Fibroblast of mammary gland (primary cell): ENCODE measurements around the gene ZFAND6.

Experiments used
- DNase-seq: peaks from one replicate; pipeline ENCODE4 v3.0.0-alpha.2; 2010; ENCODE audit warnings: low read depth
- H3K4me3 ChIP-seq: 2 replicates; pipeline ENCODE4 v1.5.1; 2011; ENCODE audit warnings: low read depth, mild to moderate bottlenecking, low read length, moderate library complexity; ENCODE audit not compliant: control insufficient read depth
- CTCF ChIP-seq: conservative IDR thresholded peaks from 2 replicates; pipeline ENCODE4 v1.5.1; 2011; ENCODE audit warnings: low read depth, low read length, inconsistent platforms; ENCODE audit not compliant: control insufficient read depth, insufficient read depth

Gene ZFAND6

GRCh38 chr15:80157215-80157614, 97.7 kb downstream of the ZFAND6 start:
- no peak for DNase-seq
- H3K4me3 ChIP-seq: no peak overlapping the region
- no peak for TF ChIP-seq CTCF

DNA sequence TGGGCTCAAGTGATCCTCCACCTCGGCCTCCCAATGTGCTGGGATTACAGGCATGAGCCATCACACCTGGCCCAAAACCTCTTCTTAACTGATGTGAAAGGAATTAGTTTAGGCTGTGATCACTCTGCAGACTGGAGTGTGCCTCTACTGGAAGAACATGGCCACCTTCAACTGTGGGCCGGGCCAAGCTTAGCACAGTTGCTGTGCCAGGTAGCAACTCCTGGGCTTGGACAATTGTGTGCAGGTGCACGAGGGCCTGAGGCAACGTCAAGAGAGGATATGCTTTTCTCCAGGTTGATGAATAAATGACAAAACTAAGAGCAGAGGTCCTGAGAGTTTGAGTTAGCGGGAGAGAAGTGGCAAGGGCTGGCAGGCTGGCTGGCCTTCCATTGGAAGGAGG, 99.8 kb downstream of the ZFAND6 start:
- DNase-seq: no peak
- TF ChIP-seq CTCF: no peak
- H3K4me3 ChIP-seq: no peak overlapping the region

DNA sequence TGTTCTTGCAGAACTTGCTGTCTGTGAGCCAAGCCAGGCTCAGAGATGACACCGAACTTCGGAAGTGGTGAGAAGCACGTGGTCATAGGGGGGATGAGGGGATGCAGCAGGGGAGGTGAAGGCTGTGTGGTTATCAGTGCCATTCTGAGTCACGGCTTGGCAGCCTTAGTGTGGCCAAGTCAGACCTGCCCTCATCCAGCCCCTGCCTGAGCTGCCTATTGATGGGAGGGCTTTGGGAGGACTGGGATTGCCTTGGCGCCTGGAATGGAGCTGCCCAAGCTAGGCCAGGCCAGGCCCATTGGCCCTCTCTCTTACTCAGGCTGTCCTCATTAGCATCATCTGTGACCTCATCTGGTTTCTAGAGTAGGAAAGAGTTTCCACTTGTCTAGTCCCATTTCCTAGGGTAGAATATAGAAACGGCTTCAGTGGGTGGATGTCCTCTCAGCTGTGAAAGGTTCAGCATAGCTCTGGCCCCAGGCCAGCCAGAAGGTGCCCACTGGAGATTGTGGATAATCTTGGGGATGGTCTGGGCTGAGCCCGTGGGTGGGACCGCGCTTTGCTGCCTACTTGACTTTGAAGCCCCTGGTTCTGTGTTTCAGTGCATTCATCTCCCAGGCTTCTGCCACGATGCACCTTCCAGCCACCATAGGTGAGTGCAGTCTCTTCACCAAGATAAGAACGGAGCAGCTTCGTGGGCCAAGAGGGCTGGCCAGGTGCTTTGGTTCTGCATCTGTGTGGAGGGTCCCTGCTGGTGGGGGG, 100.5 kb downstream of the ZFAND6 start:
- H3K4me3 ChIP-seq: no peak overlapping the region
- DNase-seq: peak; percentile 89
- no peak for TF ChIP-seq CTCF

- peak; percentile 96 for DNase-seq
- no peak overlapping the region for H3K4me3 ChIP-seq
These were observed 101.2 kb downstream of the ZFAND6 start for GRCh38 chr15:80160570-80161156.

DNA sequence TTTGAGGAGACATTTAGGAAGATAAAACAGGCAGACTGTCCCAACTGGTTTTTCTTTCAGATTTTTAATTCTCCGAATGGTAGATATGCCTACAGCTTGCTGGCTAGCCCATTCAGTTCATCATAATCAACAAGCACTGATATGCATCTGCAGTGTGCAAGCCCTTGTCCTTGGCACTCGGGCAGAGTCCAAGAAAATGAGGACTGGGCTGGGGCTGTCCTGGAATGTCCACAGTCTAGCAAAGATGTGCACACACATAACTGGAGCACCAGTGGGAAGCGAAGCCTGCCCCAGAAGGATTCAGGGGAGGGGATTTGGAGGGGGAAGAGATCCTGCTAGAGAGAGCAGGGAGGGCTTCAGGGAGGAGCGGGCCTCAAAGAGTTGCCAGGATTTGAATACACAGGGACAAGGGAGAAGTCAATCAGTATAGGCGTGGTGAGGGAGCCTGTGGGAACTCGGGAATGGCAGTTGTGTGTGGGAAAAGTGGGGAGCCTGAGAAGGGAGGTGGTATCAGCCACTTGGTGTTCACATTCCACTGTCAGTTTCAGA, 102.1 kb downstream of the ZFAND6 start:
- DNase-seq: no peak
- no peak for TF ChIP-seq CTCF
- H3K4me3 ChIP-seq: no peak overlapping the region

More at GRCh38 chr15:80160570-80161156, 101.2 kb downstream of the ZFAND6 start:
- no peak for TF ChIP-seq CTCF

DNA sequence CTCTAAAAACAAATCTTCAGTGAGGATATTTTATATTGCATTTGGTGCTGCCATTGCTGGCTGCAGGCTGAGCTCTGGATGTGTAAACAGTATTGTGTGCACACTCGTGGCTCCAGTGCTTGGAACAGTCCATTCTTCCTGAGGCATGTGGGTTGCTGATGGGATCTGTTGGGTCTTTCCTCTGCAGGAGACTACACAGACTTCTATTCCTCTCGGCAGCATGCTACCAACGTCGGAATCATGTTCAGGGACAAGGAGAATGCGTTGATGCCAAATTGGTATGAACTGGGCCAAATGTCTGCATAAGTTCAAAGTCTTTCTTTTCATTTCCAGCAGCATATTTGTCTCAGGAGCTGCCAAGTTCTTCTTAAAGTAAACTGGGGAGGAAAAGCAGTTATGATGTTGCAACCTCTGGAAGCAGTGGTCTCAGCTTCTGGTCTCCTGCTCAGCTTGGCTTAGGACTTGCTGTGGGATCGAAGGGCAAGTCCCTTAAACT, 102.6 kb downstream of the ZFAND6 start:
- no peak overlapping the region for H3K4me3 ChIP-seq
- peak; percentile 16 for DNase-seq
- no peak for TF ChIP-seq CTCF
